HG03103 (cell line): ENCODE measurements around the gene LDAF1.
"Not testable (repeated sequence)": the region's sequence is repeated elsewhere in the genome, so short reads cannot be mapped to it uniquely, and the experiment has no call there.

Source experiments
- ATAC-seq: cut with Tn5 transposase; IDR thresholded peaks from one replicate; pipeline ENCODE4 v1.9.1; 2021; ENCODE audit warnings: low read depth; ENCODE audit not compliant: unreplicated experiment

The LDAF1 gene

DNA sequence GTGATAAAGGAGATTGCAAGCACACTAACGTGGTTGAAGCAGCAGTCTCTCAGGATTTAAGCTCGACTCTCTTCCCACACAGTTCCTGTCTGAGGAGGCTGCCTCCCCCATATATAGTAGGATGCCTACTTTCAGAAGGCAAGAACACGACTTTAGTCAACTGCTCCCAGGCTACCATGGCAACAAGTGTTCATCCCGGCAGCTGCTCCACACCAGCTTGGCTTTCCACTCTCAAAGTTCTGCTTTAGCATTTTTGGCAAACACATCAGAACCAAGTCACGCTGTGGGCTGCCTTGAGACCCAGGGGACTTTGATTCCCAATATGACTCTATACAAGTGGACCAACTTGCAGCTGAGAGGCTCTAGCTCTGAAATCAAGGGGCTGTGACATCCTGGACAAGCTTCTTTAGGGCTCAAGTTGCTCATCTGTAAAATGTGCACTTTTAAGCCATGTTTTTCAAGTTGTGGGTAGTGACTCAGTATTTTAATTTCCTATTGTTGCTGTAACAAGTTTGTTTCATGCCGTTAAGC, 36.4 kb downstream of the LDAF1 start:
- ATAC-seq, result no peak

DNA sequence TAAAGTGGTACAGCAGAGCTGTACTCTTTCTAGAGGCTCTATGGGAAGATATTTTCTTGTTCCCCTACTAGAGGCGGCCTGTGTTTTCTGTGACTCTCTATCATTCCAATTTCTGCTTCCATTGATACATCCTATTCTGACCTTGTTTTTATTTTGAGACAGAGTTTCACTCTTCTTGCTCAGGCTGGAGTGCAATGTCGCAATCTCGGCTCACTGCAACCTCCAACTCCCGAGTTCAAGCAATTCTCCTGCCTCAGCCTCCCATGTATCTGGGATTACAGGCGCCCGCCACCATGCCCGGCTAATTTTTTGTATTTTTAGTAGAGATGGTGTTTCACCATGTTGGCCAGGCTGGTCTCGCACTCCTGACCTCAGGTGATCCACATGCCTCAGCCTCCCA, 36.9 kb downstream of the LDAF1 start:
- not testable (repeated sequence) for ATAC-seq

DNA sequence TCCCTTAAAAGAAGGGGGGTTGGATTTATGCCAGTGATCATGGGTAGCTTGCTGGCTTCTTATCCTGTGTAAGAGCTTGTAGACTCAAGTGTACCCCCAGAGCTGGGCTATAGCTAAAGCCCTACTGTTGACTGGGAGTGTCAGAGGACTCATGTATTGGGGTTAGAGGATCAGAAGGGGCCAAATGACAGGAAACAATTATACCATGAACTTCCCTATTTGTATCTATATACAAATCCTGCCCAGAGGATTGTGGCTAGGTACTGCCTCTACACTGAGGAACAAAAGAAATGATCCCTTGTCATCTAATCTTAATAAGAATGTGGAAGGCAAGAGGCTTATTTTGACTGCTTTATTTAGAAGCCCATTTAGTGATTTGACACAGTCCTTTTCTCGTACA, 38.6 kb downstream of the LDAF1 start:
- ATAC-seq, result no peak

DNA sequence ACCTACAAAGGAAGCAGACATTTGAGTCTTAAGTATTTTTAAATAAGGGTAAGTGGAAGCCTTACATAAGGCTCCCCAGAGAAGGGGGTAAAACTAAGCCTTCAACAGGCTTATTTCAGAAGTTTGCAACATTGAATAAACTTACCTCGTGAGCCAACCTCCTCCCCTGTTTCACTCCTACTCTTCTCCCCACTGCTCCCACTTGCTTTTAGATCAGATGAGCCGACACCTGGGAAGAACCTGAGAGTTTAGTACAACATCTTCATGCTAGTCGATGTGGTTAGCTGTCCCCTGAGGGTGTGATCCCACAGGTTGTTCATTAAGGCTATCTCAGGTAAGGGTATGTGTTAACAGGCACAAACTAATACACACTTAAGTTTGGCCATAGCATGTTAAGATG, 39.1 kb downstream of the LDAF1 start:
- no peak for ATAC-seq

DNA sequence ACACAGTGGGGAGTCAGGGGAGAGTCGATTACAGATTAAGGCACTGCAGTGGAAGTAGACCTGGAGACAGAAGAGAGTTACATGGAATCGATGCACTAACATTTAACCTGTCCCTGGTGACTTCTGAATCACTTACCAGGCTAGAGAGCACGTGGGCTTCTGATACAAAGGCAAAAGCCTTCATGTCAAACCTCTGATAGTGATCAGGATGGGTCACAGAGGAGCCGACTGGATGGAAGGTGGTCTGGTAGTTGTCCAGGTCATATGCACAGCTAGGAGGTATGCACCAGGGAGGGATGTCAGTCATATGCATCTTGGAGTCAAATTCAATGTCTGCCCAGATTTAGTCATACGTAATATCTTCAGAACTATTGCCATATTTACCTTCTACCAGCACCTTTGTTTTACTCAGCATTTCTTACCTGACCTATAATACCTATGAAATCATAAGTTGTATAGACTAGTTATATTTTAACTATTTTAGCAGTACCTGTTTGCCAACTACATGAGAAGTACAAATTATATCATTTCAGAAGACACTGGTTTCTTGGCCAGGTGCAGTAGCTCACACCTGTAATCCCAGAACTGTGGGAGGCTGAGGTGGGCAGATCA, 41.2 kb downstream of the LDAF1 start:
- no peak for ATAC-seq

DNA sequence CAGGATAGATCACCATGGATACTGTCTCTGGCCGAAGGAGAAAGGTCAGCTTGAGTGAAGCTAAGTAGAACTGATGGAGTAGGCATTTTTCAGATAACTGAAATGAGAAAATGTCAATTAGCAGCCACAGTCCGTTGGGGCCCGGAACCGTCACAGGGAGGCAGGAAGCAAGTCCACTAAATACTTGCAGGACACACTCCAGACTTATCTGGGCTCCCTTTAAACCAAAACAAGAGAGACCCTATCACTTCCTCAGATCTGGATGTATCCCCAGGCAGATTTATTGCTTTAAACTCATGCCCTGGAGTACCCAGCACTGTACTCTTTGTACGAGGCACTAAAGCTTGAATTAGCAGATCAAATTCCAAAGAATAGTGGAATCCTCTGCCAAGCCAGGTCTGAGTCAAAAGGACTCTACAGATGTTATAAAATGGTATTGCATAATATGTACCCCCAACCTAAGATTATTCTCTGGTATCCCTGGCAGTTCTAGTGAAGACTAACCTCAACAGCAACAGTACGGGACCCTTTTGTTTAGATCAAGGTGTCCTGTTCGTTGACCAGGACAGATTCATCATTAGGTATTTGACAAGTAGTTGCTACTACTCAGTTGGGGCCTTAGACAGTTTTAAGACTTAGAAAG, 44.8 kb downstream of the LDAF1 start:
- no peak for ATAC-seq

DNA sequence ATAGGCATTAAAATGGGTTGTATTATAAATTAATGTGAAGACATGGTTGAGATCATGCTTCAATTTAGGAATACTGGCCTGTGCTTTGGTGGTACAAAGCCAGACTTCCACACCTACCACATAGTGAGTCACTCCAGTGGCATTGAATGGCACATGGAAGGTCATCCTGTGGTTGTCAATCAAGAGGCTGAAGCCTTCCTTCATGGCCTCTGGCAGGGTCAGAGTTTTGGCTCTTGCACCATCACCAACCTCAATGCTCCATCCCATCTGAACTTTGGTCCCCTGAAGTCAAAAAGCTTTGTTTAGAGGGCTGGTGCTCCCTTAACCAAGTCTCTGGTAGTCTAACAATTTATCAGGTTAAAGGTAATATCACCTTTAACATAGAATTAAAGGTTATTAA, 46.8 kb downstream of the LDAF1 start:
- ATAC-seq, result no peak

DNA sequence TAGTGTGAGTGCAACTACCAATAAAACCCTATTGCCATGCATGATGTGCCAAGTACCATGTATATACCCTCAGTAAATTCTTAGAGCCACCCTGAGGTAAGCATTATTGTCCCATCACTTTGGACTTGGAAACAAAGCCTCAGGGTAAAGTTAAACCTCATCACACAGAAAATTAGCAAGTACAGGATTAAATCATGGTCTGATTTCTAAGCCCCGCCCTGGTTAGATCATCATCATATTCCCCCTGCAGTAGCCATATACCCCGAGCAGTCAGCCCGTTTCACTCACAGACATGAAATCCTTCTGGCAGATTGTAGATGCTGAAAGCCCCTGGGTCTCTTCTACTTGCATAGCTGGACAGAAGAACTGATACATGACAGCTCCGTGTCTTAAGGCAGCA, 48.1 kb downstream of the LDAF1 start:
- no peak for ATAC-seq

DNA sequence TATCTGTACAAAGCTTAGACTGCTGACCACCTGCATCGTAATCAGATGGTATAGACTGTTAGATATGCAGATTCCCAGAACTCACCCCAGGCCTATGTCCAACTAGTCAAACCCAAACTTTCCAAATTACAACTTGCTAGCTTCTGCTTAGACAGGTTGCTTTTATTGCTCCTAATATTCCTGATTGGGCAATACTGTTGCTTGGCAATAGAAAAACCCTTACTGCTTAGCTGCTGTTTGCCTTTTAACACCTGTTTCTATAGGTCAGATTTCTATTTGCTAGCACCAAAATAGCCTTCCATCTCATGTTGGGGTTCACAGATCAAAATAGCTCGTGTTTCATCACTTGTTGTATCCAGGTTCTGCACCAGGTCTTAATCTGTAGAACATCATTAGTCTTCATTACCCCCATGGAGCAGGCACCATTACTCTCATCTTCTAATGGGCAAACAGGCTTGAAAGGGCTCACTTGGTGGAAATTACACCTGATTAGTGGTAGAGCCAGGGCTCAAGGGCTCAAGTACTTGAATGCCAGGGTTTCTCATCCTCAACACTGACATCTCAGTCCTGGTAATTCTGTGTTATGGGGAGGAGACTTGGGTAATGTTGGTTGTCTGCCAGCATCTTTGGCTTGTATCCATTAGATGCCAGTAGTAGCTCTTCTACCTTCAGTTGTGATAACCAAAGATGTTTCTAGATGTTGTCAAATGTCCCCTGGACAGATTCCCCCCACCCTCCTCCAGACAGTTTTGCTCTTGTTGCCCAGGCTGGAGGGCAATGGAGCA, 50.2 kb downstream of the LDAF1 start:
- ATAC-seq, result no peak

DNA sequence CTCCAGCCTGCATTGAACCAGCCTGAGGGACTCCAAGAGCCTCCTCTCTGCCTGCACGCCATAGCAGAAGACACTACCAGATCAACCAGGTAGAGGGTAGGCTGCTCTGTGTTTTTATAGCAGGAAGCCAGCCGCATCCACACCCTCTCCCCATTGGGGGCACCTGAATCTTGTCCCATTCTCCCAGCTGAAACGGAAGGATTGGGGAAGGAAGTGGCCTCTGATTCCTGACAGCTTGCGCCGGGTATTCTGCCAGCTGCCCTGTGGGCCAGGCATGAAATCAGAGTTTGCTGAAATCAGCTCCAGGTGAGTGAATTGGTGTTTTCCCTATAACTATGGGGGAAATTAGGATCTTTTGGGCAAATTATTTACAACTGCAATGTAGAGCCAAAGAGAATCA, 53.0 kb downstream of the LDAF1 start, which contains the start of gene ZP2:
Gene ZP2, minus strand, starts transcription at position 89 of the 400 bp plus-strand sequence. Its CDS starts 27 bp downstream, at position 62.
- no peak for ATAC-seq

DNA sequence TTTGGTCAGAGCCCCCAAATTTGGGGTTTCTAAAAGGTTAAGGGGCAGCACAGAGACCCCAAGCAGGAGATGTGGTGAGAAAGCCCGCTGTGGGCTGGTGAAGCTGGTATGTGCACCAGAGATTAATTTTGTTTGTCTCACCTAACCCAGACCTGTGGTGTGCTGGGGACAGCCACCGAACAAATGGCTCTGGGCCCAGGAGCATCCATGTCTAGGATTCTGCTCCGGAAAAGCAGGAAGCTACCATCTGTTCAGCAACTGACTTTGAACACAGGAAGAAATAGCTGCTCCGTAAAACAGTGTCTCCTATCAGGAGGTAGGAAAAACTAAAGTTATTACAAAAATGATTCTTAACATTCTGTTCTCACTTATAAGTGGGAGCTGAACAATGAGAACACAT, 55.6 kb downstream of the LDAF1 start:
- ATAC-seq, result no peak

DNA sequence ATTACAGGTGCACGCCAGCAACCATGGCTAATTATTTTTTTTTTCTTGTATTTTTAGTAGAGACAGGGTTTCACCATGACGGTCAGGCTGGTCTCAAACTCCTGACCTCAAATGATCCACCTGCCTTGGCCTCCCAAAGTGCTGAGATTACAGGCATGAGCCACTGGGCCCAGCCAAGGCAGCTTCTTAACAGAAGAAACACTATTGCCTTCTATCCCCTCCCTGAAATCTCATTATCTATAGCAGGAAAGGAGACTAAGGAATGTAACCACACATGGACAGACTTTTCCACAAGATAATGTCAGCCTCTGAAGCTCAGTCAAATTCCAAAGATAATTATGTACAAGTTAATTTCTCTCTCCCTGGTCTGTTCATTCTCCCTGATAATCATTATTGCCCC, 58.6 kb downstream of the LDAF1 start:
- ATAC-seq, result no peak

DNA sequence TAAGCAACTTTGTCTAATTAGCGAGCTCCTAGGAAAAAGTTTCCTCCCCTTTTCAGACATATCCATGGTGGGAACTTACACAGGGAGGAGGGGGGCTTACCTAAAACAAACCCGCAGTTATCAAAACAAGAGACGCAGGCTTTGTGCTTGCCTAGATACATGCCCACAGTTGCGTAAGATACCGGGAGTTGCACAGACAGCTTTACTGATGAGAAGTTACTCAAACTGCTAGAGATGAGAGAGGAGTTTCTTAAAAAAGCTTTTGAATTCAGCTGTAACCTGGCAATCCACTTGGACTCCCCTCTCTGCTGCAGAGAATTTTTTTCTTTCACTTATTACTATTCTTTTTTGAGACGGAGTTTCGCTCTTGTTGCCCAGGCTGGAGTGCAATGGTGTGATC, 59.7 kb downstream of the LDAF1 start:
- ATAC-seq, result no peak

DNA sequence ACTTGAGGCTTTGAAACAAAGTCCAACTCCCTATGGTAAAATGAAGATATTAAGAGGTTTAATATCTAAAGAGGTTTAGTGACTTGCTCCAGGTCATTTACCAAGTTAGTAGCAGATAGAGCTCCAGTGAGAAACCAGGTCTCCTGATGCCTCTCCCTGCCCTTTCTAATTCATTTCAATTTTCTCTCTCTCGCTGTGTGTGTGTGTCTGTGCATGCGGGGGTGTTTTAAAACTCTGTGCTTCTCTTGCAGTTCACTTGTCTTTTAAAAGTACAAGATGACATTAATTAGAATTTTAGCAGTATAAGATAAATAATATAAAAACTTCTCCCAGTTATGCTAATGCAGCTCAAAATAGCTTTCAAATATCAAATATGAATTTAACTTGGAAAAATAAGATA, 61.1 kb downstream of the LDAF1 start:
- no peak for ATAC-seq

DNA sequence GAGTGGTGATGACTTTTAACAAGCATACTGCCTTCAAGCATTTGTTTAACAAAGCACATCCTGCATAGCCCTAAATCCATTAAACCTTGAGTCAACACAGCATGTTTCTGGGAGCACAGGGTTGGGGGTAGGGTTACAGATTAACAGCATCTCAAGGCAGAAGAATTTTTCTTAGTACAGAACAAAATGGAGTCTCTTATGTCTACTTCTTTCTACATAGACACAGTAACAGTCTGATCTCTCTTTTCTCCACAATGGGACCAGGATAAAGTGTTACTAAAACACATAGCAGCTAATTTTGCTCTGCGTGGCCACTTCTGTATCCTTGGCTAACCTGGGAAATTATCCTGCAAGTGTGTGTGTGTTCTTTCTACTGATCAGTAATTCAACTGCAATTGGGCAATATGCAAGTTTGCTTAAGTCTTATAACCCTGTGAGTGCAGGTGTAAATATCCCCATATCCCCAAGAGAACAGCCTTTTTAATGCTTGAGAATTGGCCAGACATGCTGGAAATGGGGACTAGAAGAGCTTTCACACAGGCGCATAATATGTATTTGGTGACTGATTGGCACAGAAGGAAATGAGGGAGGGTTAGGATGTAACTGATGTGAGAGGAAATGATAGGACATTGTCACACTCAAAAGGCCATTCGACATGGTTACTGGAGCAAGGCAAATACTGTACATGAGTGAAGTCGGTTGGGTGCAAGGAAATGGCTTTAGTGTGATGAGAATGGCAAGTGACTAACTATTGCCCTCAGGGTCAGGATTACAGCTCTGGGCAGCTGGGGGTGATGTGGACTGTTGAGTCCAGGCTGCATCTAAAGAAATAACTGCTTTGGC, 64.2 kb downstream of the LDAF1 start:
- ATAC-seq, result no peak

DNA sequence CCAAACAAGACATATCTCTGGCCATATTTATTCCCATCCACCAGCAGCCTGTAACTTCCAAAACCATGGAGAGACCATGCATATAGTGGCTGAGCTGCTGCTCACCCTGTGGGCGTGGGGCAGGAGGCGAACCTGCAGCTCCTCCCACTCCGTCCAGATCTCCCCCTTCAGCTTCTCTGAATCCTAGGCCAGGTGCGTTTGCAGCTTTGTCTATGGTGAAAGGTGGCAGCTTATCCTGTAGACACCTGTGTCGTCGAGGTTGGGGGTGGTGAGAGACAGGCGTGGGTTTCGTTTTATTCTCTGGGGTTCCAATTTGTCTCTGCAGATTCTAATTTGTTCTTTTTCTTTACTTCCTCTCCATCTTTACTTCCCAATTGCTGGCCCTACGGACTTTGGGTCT, 65.3 kb downstream of the LDAF1 start:
- ATAC-seq, result no peak

DNA sequence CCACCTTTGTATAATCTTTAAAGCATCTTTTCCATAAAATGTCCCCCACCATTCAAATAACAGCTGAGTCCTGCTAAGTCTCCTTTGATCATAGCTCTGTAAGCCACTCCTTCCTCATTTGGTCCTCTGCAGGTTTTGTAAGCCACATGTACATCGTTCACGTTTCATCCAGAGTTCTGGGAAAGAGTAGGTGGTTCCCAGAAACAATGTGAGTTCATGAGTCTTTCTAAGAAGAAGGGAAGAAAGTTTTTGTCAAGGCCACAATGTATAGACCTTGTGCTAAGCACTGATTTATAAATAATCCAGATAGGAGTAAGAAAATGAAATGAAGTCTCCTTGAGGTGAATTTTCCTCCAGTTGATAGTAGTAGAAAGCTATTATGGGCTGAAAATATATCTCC, 66.3 kb downstream of the LDAF1 start:
- no peak for ATAC-seq

DNA sequence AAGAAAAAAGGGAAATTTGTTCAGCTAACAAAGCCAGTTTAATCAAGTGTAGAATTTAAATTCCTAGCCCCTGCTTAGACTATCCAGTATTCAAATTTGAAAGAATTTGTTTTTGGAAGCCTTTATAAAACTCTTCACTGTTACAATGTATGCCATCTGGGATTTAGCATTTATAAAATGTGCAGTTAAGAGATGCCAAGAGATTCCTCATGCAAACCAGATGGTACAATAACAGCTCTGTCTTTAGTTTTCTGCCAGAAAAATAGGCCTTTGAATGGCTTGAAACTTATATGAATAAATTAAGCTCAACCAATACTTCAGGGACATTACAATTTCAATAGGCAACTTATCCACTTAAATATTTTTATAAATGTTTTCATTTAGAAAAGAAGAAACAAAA, 68.3 kb downstream of the LDAF1 start:
- ATAC-seq, result no peak

DNA sequence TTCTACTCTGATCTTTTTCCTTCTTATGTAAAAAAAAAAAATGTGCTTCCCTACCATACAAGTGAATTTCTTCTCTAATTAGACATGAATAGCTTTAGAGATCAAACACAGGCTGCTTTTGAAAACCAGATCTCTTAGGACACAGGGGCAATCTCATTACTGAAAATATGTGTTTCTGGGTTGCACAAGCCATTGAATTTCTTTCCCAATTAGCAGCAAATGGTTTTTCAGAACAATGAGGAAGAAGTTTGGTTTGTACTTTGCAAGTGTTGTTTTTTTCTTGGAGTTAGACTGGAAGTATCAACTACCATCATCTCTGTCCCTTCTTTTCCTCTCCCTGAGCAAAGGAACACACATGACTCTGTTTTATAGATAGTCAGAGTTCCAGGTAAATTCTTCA, 69.4 kb downstream of the LDAF1 start:
- no peak for ATAC-seq

DNA sequence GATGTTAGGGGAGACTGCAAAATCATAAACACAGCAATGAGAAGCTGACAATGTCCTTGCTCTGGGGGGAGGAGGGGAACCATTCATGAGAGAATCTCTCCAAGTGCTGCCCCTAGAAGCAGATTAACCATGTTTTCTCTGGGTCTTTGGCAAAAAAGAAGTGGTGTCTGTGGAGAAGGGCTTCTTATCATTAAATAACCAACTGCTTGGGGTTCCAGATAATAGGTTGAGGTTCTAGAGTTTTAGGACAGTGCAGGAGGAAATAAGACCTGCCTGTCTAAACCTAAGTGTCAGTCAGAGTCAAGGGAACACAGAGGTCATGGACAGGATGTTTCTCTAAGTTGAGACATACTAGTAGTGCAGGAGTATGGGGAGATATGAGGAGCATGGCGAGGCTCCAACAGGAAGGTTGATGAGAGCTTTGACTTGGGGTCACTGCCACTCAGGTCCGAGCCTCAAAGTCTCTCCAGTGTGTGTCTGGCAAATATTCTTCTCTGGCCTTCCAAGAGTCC, 69.9 kb downstream of the LDAF1 start:
- no peak for ATAC-seq
